HG03135 (cell line): ENCODE data around the gene CACNA2D1.
"Not testable (repeated sequence)": the region's sequence is repeated elsewhere in the genome, so short reads cannot be mapped to it uniquely, and the experiment has no call there.

Source experiments
- ATAC-seq: cut with Tn5 transposase; IDR thresholded peaks from one replicate; pipeline ENCODE4 v1.9.1; 2021; ENCODE audit warnings: mild to moderate bottlenecking, moderate library complexity; ENCODE audit not compliant: unreplicated experiment

CACNA2D1 gene

DNA sequence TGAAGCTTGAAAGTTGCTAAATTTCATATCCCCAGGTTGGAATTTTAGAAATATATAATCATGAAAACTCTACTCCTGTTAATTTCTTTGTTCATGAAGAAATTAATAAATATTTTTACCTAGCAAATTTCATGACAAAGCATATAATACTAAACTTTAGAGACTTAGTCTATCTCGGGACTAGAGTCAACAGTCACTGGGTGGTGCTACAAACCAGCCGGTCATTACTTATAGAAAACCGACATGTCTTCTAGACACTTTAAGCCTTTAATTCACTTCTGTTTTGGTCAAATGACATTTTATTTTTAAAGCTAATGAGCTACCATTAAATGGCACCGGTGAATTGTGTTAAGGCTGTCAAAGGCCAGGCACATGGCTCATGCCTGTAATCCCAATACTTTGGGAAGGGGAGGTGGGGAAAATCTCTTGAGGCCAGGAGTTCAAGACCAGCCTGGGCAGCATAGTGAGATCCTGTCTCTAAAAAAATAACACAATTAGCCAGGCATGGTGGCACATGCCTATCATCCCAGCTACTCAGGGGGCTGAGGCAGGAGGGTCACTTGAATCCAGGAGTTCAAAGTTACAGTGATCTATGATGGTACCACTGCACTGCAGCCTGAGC lies 270.1 kb downstream of the CACNA2D1 start:
- no peak for ATAC-seq

DNA sequence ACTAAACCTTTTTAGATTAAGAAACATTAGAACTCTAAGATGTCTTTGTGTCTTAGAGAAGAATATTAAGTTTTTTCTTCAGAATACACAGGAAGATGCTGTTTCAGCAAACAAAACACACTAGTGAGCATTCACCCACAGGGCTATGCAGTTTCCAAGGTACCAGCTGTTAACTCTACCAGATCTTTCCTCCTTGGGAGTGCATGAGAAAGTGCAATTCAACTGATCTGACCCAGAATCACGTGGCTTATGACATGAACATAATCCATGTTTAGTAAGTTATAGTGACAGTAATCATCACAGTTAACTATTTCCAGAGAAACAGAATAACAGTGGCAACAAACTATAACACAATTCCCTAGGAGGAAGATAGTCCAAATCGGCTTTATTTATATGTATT lies 270.7 kb downstream of the CACNA2D1 start:
- no peak for ATAC-seq

DNA sequence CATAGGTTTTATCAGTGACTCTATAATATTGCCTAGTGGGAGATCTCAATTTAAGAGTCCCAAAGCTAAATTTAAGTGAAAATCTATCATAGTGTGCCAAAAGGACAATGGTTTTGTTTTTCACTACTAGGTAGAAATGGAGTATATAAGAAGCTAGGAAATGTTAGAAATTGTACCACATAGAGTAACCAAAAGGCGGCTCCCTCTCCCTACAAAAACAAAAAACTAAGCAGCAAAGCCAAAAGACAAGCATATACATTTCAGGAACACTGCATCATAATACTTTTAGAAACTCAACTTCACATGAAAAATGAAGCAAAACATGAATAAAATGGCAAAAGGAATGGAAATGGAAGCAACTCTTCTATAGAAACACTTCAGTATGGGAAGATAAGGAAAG lies 271.6 kb downstream of the CACNA2D1 start:
- ATAC-seq = no peak

DNA sequence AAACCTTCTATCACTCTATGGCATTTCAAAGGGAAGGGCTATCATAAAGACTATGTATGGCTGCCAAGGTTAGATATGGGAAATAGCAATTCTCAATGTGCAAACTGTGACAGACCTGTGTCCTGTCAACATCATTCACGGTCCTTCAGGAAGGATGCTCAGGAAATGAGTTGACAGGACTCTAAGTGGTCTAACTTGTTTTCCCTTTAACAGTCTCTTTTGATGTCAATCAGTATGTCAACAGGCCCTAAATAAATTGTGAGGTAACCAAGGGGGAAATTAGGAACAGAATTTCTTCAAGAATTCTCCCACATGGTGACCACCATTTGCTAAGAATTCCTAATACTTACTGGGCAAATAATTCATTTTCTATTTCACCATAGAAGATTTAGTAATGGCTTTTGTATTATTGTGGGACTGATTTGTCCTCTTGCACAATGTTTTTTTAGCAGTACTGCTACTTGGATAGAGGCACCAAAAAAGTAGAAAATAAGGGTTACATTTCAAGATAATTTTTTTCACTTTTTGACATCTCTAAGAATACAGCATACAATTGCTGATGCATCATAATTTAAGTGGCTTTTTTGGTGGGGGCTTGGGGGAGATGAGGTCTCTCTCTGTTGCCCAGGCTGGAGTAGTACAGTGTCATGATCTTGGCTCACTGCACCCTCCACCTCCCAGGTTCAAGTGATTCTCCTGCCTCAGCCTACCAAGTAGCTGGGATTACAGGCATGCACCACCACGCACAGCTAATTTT lies 275.8 kb downstream of the CACNA2D1 start:
- no peak for ATAC-seq

DNA sequence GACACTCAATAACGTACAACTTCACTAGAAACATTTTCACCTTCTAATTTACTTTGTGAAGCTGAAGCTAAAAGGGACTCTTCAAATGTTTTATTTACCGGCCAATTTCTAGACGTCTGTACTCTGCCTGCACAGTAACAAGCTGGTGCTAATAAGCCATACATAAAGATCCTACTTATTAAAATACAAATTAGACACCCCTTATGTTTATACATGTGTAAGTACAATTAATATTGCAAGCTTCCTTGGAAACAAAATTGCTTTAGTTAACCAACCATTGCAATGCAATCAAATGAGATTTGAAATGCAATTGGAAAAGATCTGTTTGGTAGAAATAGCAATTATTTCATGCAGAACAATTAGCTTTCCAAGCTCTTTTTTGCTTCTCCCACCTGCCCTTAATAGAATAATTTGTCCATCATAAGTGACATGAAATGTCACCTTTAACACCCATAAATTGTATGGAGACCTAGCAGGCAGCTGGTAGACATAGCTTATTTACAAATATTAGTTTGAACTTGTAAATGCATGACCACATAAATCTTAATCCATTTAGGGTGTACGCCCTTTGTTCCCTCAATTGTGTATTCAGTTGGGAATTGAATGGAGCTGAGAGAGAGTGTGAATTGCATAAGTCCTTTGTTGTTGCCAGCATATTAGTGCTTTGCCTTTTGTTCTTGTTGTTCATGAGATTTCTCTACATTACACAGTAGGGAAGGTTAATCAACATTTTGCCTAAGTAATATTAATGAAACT lies 277.1 kb downstream of the CACNA2D1 start:
- no peak for ATAC-seq

DNA sequence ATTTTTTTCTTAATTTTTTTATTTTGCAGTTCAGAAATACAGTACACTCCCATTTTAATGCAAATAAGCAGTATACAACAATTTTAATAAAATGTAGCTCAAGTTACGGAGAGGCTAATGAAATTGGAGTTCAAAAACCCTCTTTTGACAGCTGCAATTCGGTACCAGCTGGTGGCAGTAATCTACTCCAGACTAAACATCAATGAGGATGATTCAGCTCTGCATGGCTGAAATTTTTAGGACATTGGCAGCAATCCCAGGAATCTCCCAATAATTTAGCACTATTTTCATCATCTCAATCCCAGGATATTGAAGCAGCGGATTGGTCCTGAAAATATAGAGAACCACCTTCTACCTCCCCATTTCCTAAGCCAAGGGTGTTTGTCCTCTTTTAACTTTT lies 278.8 kb downstream of the CACNA2D1 start:
- ATAC-seq = no peak

DNA sequence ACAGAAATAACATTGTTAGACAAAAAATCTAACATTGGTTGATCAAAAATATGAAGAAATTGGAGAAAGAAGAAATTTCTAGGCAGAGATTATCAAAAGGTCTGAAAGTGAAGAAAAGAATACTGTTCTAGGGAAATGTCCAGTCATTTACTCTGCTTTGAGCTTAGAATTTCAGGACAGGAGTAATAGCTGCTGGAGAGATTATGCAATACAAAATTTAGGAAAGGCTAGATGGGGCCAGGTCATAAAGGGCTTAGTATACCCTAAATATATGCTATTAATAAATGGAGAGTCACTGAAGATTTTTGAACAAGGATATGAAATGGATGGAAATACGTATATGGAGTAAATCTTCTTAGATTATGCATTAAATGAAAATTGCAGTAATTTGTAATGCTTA lies 279.2 kb downstream of the CACNA2D1 start:
- no peak for ATAC-seq

DNA sequence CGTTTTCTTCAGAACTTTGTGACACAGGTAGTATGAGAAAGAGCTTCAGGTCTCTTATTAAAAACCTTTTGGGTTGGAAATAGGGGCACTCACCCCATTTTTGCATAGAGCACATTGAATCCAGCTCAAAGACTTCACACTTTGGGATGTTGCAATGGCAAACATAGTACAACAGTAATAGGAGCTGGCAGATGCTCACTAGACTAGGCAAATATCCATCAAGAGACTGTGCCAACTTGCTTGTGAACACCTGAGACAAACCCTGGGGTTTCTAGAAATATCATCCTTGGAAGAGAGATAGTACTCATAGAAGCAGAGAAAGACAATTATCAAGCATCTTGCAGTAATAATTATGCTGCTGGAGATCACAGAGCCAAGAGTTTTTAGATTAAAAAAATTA lies 280.0 kb downstream of the CACNA2D1 start:
- no peak for ATAC-seq

DNA sequence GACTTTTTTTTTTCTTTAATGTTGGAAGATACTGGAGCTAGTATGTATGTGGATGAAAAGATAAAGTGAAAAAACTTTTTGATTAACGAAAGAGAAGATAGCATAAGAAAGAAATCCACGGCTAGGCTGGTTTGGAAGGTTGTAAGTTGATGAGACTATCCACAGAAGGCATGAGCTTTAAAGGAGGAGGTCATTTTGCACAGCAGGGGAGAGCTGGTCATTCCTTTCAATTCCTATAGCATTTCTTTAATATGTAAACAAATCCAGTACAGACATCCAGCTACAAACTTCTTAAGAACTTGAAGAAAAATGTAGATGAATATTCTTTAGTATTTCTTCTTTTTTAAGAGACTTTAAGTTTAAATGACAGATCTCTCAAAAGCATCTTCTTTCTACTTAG lies 281.3 kb downstream of the CACNA2D1 start:
- ATAC-seq = no peak

DNA sequence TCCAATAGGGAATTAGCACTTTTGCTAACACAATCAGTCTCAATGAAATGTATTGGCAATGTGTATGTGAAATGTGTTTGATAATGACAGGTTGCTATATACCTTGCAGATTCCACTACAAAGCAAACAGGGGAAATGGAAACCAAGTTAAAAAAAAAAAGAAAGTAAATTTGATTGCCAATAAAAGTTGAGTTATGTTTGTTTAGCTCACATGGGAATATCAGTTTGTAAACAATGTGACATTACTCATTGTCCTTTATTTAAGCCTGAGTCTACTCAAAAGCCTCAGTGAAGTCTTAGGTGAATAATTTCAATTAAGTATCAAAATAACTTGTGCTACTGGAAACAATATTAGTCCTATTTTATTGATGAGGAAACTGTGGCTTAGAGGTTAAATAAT lies 285.2 kb downstream of the CACNA2D1 start:
- no peak for ATAC-seq

DNA sequence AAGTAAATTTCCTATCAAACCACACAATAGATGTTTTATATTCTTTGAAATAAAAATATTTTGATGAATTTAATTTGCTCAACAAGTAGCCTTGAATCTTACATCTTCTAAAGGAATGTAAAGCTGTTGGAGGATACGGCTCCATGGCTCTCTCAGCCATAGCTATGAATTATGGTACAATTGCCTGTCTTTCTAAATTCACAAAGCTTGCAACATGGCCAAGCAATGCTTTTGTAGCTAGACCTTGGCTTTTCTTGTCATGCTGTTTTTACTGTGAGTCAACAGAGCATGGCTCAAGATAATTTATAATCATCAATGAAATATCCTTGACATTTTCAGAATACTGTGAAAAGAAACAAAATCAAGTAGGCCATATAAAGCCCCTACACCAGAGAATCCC lies 286.7 kb downstream of the CACNA2D1 start:
- no peak for ATAC-seq

DNA sequence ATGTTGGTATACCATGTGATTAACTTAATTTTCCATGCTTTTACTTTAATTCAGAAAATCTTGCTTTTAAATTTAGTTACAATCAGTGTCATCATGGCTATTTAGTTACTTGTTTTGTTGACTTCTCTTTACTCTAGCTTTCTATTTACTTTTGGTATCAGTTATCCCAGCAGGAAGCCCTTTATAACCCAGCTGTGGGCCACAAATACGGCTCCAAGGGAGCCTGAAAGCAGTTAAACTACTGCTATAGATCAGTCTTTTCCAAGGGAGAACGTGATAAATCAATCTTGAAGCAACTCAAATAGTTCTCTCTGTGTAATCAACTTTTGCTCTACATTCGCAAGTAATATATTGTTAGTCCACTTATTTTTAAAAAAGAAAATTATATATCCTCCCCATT lies 287.4 kb downstream of the CACNA2D1 start:
- ATAC-seq = no peak

DNA sequence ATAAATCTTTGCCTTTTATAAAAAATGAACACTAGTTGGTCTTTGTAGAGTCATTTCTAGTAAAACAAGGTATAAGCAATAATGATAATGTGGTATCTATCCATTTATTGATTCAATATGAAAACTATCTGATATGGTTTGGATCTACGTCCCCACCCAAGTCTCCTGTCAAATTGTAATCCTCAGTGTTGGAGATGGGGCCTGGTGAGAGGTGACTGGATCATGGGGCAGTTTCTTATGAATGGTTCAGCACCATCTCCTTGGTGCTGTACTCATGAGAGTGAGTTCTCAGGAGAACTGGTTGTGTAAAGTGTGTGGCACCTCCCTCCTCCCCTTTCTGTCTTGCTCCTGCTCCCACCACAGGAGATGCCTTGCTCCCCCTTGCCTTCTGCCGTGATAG lies 288.8 kb downstream of the CACNA2D1 start:
- no peak for ATAC-seq

DNA sequence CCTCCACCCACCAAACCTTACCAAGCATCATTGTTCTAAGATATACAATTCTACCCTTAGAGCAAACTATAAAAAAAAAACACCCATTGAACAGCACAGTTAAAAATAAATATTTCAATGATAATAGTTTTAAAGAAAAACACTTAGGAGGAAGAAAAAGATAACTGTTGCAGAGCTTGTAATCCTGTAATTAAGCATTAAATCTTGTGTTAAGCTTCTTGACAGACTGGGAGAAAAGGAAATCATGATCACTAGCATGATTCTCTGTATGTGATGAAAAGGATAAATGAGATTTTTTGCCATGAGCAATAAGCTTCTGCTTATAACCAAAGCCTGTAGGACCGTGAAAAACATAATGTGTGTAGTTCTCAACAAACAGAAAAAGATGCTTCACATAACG lies 289.8 kb downstream of the CACNA2D1 start:
- no peak for ATAC-seq

DNA sequence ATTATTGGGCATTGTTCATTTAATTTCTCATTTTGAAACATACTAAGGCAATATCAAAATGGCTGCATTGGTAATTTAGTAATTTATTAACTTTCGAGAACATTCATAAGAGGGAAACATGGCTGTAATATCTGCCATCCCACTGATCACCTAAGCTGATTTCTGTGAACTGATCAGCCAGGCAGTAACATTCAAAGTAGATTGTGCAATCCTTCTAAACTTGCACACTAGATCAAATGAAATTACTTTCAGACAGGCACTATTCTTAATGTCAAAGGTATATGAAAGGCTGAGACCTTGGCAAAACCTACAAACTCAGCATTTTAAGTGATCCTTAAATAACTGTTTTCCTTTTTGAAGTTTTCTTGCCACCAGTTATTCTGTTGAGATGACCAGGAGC lies 290.7 kb downstream of the CACNA2D1 start:
- no peak for ATAC-seq

DNA sequence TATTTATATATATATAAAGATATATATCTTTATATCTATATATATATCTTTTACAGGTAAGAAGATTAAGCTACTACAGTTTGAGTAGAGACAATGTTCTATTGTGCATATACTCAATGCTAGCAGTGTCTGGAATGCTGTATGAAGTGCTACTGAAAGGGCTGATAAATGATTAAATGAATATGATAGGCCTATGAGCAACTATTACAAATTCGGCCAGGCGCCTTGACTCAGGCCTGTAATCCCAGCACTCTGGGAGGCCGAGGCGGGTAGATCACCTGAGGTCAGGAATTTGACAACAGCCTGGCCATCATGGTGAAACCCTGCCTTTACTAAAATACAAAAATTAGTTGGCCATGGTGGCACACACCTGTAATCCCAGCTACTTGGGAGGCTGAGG lies 297.1 kb downstream of the CACNA2D1 start:
- ATAC-seq = no peak

DNA sequence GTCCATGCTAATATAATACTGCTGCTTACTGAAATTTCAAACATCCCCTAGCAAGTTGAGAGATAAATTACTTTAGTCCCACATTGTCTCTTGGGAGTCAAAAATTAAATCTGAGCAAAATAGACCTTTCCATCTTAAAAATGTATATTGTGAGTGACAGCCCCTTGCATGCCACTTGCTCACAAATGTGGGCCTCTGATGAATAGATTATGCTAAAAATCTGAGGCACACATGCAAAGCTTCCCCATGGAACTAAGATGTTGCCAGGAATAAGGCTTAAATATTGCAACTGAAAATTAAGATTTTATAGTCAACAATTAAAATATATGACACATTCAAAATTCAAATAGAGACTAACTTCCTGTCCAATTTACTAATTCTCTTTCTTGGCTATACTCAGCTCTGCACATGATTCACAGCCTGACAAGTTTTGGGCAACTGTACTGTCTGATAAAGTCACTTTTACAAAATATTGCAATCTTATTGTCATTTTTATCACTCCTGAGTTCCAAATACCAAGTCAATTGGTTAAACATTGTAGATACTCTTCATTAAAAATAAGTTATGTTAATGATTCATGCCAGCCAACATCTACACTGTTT lies 301.2 kb downstream of the CACNA2D1 start:
- no peak for ATAC-seq

DNA sequence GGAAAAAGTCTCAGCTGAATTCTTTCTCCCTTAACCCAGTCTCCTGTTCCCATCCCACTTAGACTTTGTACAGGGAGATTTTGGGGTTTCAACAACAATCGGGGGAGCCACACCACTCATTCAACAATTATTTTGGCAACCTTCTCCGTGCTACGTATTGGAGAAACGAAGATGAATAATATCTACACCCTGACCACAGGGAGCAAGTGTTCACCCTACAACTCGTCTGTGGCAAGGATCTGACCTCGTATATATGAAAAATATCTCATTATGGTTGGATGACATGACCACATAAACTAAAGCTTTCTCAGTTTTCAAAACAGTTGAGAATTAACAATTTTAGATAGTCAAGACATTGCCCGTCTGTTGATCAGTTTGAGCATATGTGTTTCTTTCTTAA lies 302.1 kb downstream of the CACNA2D1 start:
- no peak for ATAC-seq

DNA sequence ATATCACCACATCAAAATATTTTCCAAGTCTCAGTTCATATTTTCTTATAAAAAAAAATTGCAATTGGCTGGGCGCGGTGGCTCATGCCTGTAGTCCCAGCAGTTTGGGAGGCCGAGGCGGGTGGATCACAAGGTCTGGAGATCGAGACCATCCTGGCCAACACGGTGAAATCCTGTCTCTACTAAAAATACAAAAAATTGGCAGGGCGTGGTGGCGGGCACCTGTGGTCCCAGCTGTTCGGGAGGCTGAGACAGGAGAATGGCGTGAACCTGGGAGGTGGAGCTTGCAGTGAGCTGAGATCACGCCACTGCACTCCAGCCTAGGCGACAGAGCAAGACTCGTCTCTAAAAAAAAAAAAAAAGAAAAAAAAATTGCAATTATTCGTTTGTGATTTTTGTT lies 303.0 kb downstream of the CACNA2D1 start:
- ATAC-seq = not testable (repeated sequence)

DNA sequence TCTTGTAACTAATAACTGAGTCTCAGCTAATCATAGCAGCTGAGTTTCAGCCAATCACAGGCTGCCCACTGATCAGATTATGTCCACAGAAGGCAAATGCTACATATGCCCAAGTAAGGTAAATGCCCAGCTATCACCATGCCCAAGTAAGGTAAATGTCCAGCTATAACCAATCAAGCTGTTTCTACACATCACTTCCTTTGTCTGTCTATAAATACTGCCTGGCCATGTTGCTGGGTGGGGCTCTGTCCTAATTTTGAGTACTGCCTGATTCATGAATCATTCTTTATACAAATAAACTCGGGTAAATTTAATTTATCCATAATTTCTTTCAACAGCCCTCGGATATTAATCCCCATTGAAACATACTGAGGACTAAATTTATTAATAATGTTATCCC lies 312.4 kb downstream of the CACNA2D1 start:
- no peak for ATAC-seq

DNA sequence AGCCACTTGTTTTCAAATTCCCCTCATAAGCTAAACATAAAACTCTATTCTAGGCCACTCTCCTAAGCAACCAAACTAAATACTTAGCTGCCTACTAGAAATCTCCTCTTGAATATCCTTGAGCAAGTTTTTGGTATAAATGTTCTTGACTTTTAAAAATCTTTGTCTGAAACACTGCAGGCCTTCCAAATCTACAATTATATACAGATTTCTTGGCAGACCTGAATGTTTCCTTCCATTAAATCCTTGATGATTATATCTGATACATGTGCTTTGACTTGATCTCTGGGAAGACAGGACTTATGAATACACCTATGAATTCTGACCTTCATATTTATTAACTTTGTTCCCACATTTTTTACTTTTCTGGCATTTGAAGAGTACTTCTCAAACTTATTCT lies 314.5 kb downstream of the CACNA2D1 start:
- ATAC-seq = no peak

DNA sequence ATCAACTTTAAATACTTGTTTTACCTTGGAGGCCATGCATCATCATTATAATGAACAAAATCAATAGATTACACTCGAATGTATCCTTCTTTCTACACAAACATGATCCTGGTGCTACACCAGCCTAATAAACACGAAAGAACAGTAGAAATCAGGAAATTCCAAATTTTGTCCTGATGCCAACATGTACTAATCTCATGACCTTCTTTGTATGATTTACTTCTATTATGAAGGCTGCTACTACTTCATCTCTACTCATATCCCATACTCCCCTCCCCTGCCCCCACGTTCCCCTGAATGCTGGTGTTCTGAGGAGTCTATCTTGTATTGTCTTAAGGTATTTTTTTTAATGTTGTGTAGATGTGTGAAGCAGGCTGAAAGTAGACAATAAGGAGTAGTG lies 315.0 kb downstream of the CACNA2D1 start:
- no peak for ATAC-seq
